ENCODE results near the gene NUP54. TPM values are rescaled to one million over a fixed set of nuclear protein-coding genes. Genes with fewer than 3 reads are reported as not detected.
A peak's percentile ranks its signal among the peaks of the same experiment; 100 is the strongest.

Gene NUP54
- total and polyA plus RNA-seq, 2 of the 8 experiments (the other 6 are each of a cell fraction or from before 2014, with no cell fraction given) = 51.4 to 103 TPM

DNA sequence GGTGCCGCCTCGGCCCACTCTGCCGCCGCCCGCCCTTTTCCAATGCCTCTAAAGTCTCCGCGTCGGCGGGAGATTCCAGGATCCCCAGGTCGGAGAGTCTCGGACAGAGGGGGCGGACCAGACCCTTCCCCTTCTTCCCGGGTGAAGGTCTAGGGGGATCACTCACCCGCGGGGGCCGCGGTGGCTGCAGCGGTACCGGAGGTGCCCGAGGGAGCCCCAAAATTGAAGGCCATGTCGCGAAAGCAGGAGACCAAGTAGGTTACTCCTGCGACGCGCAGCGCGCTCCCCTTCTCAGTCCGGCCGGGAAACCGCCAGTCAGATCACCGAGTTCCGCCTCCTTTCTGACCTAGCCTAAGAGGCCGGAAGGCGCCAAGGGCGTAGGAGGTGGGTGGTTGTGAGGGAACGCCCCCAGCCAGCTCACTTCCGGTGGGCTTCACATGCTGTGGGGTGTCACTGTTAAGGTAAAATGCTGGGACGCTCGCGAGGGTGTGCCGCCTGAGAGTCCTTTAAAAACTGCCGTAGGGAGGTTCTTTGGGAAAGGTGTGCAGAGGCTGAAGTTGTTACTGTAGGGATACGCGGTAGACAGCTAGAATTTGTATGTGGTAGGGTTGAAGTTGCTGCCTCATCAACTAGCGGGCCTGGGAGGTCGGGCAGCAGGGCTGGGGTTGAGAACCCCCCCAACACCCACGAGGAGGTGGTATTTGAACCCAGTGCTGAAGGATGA, at the start of gene NUP54 (continued):
- TF ChIP-seq SP1 (IDR thresholded peaks at IDR 0.05; ENCODE audit: low read depth, low read length) = peak; percentile 86
- no peak for TF ChIP-seq POU5F1 (IDR thresholded peaks at IDR 0.05; ENCODE audit: low read depth, low read length)
- no peak for TF ChIP-seq TEAD4 (IDR thresholded peaks at IDR 0.05; ENCODE audit: low read depth, low read length)
- peak; percentile 95 for TF ChIP-seq TAF1 (IDR thresholded peaks at IDR 0.05; ENCODE audit: low read depth, low read length)
- peak; percentile 97 for TF ChIP-seq PHF8 (conservative IDR thresholded peaks at IDR 0.05; ENCODE audit: low read depth, low read length)
- TF ChIP-seq TCF12 (IDR thresholded peaks at IDR 0.05; ENCODE audit: low read depth, low read length) = 0 out of 2 replicates have a peak, but pooled peaks have one; percentile 1
- TF ChIP-seq, protein P1, sequence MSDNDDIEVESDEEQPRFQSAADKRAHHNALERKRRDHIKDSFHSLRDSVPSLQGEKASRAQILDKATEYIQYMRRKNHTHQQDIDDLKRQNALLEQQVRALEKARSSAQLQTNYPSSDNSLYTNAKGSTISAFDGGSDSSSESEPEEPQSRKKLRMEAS (IDR thresholded peaks at IDR 0.05) = peak; percentile 87
- peak; percentile 83 for TF ChIP-seq POLR2AphosphoS5 (IDR thresholded peaks at IDR 0.05; ENCODE audit: low read depth, low read length)
- TF ChIP-seq ASH2L (IDR thresholded peaks at IDR 0.05; ENCODE audit: low read length) = peak; percentile 97
- no peak for TF ChIP-seq CBX5 (IDR thresholded peaks at IDR 0.05; ENCODE audit: low read depth, low read length)
- no peak for TF ChIP-seq BCL11A (IDR thresholded peaks at IDR 0.05; ENCODE audit: low read depth in 2 of 2, low read length in 2 of 2)
- TF ChIP-seq JUND (IDR thresholded peaks at IDR 0.05; ENCODE audit: low read length) = no peak
- TF ChIP-seq SIRT6 (IDR thresholded peaks at IDR 0.05; ENCODE audit: low read length) = no peak
- TF ChIP-seq EZH2 (IDR thresholded peaks at IDR 0.05; ENCODE audit: low read depth, low read length, severe bottlenecking) = no peak
- TF ChIP-seq, protein P2, sequence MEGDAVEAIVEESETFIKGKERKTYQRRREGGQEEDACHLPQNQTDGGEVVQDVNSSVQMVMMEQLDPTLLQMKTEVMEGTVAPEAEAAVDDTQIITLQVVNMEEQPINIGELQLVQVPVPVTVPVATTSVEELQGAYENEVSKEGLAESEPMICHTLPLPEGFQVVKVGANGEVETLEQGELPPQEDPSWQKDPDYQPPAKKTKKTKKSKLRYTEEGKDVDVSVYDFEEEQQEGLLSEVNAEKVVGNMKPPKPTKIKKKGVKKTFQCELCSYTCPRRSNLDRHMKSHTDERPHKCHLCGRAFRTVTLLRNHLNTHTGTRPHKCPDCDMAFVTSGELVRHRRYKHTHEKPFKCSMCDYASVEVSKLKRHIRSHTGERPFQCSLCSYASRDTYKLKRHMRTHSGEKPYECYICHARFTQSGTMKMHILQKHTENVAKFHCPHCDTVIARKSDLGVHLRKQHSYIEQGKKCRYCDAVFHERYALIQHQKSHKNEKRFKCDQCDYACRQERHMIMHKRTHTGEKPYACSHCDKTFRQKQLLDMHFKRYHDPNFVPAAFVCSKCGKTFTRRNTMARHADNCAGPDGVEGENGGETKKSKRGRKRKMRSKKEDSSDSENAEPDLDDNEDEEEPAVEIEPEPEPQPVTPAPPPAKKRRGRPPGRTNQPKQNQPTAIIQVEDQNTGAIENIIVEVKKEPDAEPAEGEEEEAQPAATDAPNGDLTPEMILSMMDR (IDR thresholded peaks at IDR 0.05; ENCODE audit: control extremely low read depth in 1 of 3, insufficient read depth in 1 of 3, low read depth in 1 of 3, low read length in 3 of 3) = no peak
- TF ChIP-seq FOSL1 (IDR thresholded peaks at IDR 0.05; ENCODE audit: insufficient read depth, low read depth, low read length) = no peak

All from H1 (cell line).